SH-SY5Y (cell line): ENCODE results near the gene HSPA2.

Experiments used
- GATA2 ChIP-seq: IDR thresholded peaks from 2 replicates; pipeline ENCODE4 v1.6.1; 2011; ENCODE audit warnings: mild to moderate bottlenecking, low read depth, low read length
- GATA3 ChIP-seq: IDR thresholded peaks from 2 replicates; pipeline ENCODE4 v1.6.1; 2011; ENCODE audit warnings: low read depth, mild to moderate bottlenecking, low read length, moderate library complexity

- TF ChIP-seq GATA3 = no peak
- TF ChIP-seq GATA2 = no peak
Measured at GRCh38 chr14:64540208-64541202, at the start of gene HSPA2.
